ENCODE results near the gene ZBTB39. TPM values are rescaled to one million over a fixed set of nuclear protein-coding genes. Genes with fewer than 3 reads are reported as not detected.
"Not testable (repeated sequence)": the region's sequence is repeated elsewhere in the genome, so short reads cannot be mapped to it uniquely, and the experiment has no call there.

The ZBTB39 gene
- total and polyA plus RNA-seq, 2 of the 13 experiments (the other 11 are each of a cell fraction or from before 2014, with no cell fraction given) = 6.5 to 6.9 TPM

DNA sequence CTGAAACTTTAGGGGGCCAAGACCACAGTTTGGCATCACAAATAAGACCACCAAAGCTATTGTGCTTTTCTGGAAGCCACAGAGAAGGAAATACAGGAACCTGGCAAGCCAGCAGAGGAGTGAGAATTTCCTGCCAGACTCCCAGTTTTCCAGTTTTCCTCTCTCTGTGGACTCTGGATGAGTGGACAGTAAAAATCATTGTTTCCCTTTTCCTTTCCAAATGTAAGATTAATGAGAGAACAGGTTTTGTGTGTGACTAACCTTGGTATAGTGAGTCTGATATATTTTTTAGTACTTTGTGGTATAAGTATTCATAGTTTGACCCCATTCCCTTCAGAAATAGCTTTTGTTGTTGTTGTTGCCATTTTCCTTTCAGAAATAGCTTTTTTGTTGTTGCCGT is 12.6 kb upstream of the ZBTB39 start (continued):
- no peak for TF ChIP-seq SALL2 (CRISPR knock-in tag; IDR thresholded peaks at IDR 0.05)
- TF ChIP-seq ZNF605 (CRISPR knock-in tag; IDR thresholded peaks at IDR 0.05) = no peak
- TF ChIP-seq, protein P1, sequence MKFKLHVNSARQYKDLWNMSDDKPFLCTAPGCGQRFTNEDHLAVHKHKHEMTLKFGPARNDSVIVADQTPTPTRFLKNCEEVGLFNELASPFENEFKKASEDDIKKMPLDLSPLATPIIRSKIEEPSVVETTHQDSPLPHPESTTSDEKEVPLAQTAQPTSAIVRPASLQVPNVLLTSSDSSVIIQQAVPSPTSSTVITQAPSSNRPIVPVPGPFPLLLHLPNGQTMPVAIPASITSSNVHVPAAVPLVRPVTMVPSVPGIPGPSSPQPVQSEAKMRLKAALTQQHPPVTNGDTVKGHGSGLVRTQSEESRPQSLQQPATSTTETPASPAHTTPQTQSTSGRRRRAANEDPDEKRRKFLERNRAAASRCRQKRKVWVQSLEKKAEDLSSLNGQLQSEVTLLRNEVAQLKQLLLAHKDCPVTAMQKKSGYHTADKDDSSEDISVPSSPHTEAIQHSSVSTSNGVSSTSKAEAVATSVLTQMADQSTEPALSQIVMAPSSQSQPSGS (CRISPR knock-in tag; IDR thresholded peaks at IDR 0.05) = no peak
- no peak for TF ChIP-seq HOXA3 (CRISPR knock-in tag; IDR thresholded peaks at IDR 0.05)

DNA sequence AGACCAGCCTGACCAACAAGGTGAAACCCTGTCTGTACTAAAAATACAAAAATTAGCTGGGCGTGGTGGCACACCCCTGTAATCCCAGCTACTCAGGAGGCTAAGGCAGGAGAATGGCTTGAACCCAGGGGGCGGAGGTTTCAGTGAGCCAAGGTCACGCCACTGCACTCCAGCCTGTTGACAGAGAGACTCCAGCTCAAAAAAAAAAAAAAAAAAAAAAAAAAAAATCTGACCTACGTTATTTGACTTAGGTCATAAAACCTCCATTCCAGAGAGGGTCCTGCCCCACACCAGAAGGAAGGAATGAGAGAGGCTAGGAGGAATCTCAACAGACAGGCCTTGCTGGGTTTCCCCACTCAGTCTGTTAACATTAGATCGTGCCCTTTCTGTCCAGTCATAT is 12.0 kb upstream of the ZBTB39 start:
- in situ Hi-C loops (cut with HindIII; ENCODE audit: extremely low pct_ligation_motif_present, low pct_unique_long_range_greater_than_20kb); TF ChIP-seq FOXA1 (IDR thresholded peaks at IDR 0.05): not testable (repeated sequence)
- peak; percentile 95 for TF ChIP-seq ZNF460 (CRISPR knock-in tag; IDR thresholded peaks at IDR 0.05; ENCODE audit: borderline replicate concordance)
- peak; percentile 13; the same call in 1 of the 2 replicates for TF ChIP-seq RCOR2 (CRISPR knock-in tag; IDR thresholded peaks at IDR 0.05)
- peak; percentile 66 for TF ChIP-seq NR2F6 (IDR thresholded peaks at IDR 0.05)
- TF ChIP-seq NR2F6 (CRISPR knock-in tag; IDR thresholded peaks at IDR 0.05) = peak; percentile 60; the same call in 1 of the 2 replicates
- TF ChIP-seq, protein P2, sequence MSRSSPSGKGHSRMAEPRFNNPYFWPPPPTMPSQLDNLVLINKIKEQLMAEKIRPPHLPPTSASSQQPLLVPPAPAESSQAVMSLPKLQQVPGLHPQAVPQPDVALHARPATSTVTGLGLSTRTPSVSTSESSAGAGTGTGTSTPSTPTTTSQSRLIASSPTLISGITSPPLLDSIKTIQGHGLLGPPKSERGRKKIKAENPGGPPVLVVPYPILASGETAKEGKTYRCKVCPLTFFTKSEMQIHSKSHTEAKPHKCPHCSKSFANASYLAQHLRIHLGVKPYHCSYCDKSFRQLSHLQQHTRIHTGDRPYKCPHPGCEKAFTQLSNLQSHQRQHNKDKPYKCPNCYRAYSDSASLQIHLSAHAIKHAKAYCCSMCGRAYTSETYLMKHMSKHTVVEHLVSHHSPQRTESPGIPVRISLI (CRISPR knock-in tag; IDR thresholded peaks at IDR 0.05; ENCODE audit: borderline replicate concordance) = peak; percentile 90
- TF ChIP-seq, protein P3, sequence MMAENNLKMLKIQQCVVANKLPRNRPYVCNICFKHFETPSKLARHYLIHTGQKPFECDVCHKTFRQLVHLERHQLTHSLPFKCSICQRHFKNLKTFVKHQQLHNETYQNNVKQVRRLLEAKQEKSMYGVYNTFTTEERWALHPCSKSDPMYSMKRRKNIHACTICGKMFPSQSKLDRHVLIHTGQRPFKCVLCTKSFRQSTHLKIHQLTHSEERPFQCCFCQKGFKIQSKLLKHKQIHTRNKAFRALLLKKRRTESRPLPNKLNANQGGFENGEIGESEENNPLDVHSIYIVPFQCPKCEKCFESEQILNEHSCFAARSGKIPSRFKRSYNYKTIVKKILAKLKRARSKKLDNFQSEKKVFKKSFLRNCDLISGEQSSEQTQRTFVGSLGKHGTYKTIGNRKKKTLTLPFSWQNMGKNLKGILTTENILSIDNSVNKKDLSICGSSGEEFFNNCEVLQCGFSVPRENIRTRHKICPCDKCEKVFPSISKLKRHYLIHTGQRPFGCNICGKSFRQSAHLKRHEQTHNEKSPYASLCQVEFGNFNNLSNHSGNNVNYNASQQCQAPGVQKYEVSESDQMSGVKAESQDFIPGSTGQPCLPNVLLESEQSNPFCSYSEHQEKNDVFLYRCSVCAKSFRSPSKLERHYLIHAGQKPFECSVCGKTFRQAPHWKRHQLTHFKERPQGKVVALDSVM (CRISPR knock-in tag; IDR thresholded peaks at IDR 0.05) = peak; percentile 27; the same call in 1 of the 2 replicates
- peak; percentile 90 for TF ChIP-seq ZMYM3 (CRISPR knock-in tag; IDR thresholded peaks at IDR 0.05)
- TF ChIP-seq, protein P4, sequence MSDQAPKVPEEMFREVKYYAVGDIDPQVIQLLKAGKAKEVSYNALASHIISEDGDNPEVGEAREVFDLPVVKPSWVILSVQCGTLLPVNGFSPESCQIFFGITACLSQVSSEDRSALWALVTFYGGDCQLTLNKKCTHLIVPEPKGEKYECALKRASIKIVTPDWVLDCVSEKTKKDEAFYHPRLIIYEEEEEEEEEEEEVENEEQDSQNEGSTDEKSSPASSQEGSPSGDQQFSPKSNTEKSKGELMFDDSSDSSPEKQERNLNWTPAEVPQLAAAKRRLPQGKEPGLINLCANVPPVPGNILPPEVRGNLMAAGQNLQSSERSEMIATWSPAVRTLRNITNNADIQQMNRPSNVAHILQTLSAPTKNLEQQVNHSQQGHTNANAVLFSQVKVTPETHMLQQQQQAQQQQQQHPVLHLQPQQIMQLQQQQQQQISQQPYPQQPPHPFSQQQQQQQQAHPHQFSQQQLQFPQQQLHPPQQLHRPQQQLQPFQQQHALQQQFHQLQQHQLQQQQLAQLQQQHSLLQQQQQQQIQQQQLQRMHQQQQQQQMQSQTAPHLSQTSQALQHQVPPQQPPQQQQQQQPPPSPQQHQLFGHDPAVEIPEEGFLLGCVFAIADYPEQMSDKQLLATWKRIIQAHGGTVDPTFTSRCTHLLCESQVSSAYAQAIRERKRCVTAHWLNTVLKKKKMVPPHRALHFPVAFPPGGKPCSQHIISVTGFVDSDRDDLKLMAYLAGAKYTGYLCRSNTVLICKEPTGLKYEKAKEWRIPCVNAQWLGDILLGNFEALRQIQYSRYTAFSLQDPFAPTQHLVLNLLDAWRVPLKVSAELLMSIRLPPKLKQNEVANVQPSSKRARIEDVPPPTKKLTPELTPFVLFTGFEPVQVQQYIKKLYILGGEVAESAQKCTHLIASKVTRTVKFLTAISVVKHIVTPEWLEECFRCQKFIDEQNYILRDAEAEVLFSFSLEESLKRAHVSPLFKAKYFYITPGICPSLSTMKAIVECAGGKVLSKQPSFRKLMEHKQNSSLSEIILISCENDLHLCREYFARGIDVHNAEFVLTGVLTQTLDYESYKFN (CRISPR knock-in tag; conservative IDR thresholded peaks at IDR 0.05) = peak; percentile 30; the same call in 1 of the 2 replicates
- TF ChIP-seq SOX5 (CRISPR knock-in tag; IDR thresholded peaks at IDR 0.05; ENCODE audit: borderline replicate concordance) = 0 out of 2 replicates have a peak, but pooled peaks have one; percentile 23
- TF ChIP-seq ADNP (CRISPR knock-in tag; IDR thresholded peaks at IDR 0.05) = 0 out of 2 replicates have a peak, but pooled peaks have one; percentile 33
- TF ChIP-seq SALL1 (CRISPR knock-in tag; IDR thresholded peaks at IDR 0.05) = peak; percentile 12; the same call in 1 of the 2 replicates
- TF ChIP-seq FOXA1 (CRISPR knock-in tag; IDR thresholded peaks at IDR 0.05) = peak; percentile 41; the same call in 1 of the 2 replicates

More for the DNA sequence above, 12.0 kb upstream of the ZBTB39 start:
- H3K9me3 ChIP-seq (ENCODE audit: low read length); H3K36me3 ChIP-seq (replicated peaks in 1 of 2; ENCODE audit: control insufficient read depth in 1 of 2, insufficient read depth in 2 of 2, low read length in 2 of 2); CTCF ChIA-PET (ENCODE audit: low intra/inter-chr PET ratio, low total read pairs); H3K4me3 ChIP-seq (replicated peaks in 1 of 3; ENCODE audit: insufficient read depth in 1 of 3, low read depth in 2 of 3, low read length in 3 of 3); H3K27ac ChIP-seq (ENCODE audit: extremely low read length, insufficient read depth, low read length); H3K9ac ChIP-seq (ENCODE audit: insufficient read depth, low read depth, low read length); H4K20me1 ChIP-seq (ENCODE audit: insufficient read depth, low read length); H3K79me2 ChIP-seq (ENCODE audit: insufficient read depth, low read length); BruUV-seq (replicated peaks); intact Hi-C loops (cut with micrococcal nuclease; ENCODE audit: unreplicated experiment); H2AFZ ChIP-seq (ENCODE audit: low read length); FAIRE-seq: not testable (repeated sequence)
- ATAC-seq (peak; percentile 67), DNase-seq (ENCODE audit: low spot score) (peak; percentile 65)
- POLR2A ChIA-PET = interaction anchor here (0.6 to 3.0 kb wide), 10 partner anchors 9 to 109 kb away, joined by 3 to 23 read pairs (median 4); partner anchors contain the start of genes MYO1A, NEMP1 and STAT6
- H3K4me2 ChIP-seq (ENCODE audit: low read depth, low read length) = peak overlapping the region; percentile 52
- peaks cover 0 to 33% of the 10 kb centered on the region in 2 experiments; a peak in 4 of 5 replicates for H3K27me3 ChIP-seq (ENCODE audit: control insufficient read depth in 1 of 2, insufficient read depth in 2 of 2, low read length in 2 of 2)
- WGBS (ENCODE audit: low lambda C conversion rate) = 5% methylated on average over 5 of the region's 5 CpGs
- peaks cover 31% of the 10 kb centered on the region for H3K4me1 ChIP-seq (ENCODE audit: insufficient read depth, low read length)
